Activated T-helper 17 cell treated with anti-CD3 and anti-CD28 coated beads, Interleukin-2, amount 50 U/mL, for 72 hours (primary cell): ENCODE results near the gene PLEKHA7. TPM values are rescaled to one million over a fixed set of nuclear protein-coding genes. Genes with fewer than 3 reads are reported as not detected.

Source experiments
- total RNA-seq, 2 donors: library from RNA; stranded (reverse); gene quantifications; one replicate each; pipeline ENCODE4 v1.2.3, GENCODE V29; 2022

Gene PLEKHA7
- total RNA-seq, 2 donors from 2014 or later = 2.7 to 35.2 TPM

Other genes with a start within 250 kb of the PLEKHA7 start
- gene RPS13, start 63.3 kb upstream of the PLEKHA7 start, total RNA-seq = 1,000 to 10,000 TPM; 1,309 to 1,464 TPM
- 10 to 100 TPM; 22.3 to 40.4 TPM for gene PIK3C2A, start 193.6 kb upstream of the PLEKHA7 start, total RNA-seq